GM19467 (cell line): ENCODE data around the gene VWA8.
"Not testable (repeated sequence)": the region's sequence is repeated elsewhere in the genome, so short reads cannot be mapped to it uniquely, and the experiment has no call there.

Experiments used
- ATAC-seq: cut with Tn5 transposase; IDR thresholded peaks from one replicate; pipeline ENCODE4 v1.9.1; 2021; ENCODE audit warnings: mild to moderate bottlenecking, moderate library complexity; ENCODE audit not compliant: unreplicated experiment

The VWA8 gene

GRCh38 chr13:41597348-41598041 is 363.4 kb downstream of the VWA8 start:
- no peak for ATAC-seq

GRCh38 chr13:41596190-41596589 is 364.7 kb downstream of the VWA8 start:
- no peak for ATAC-seq

GRCh38 chr13:41595298-41595697 is 365.6 kb downstream of the VWA8 start:
- ATAC-seq: no peak

GRCh38 chr13:41590643-41591042 is 370.3 kb downstream of the VWA8 start:
- ATAC-seq: no peak

DNA sequence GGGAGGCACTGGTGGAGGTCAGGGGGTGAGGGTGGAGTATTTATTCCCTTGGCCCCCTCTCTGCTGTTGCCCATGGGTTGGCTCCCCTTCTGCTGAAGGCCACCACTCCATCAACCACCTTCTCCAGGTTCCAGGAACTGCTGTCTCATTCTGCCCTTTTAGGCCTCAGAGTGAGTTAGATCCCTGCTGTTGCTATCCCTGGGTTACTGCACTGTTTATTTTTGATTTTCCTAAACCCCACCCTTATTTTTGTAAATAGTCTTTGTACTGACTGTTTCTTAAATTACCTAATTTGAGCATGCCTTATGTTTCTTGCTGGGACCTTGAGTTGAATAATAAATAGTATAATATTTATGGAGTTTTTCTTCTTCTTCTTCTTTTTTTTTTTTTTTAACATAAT is 370.8 kb downstream of the VWA8 start:
- ATAC-seq: no peak

DNA sequence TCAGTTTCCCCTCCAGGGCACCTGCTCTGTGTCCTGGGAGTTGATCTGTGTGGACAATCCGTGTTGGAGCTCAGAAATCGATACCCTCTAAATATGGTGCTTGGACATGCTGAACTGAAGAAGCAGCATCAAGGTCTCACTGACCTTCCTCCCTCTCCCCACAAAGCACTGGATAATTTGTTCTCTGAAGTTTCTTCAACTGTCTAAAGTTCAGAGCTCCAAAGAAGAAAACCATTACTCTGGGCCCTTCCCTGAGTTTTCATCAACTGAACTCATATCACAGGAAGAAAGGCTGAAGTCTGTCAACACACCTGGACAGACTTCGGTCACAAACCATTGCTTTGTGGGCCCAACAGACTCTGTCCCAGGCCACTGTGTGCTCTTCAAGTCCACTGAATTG is 371.5 kb downstream of the VWA8 start:
- no peak for ATAC-seq

DNA sequence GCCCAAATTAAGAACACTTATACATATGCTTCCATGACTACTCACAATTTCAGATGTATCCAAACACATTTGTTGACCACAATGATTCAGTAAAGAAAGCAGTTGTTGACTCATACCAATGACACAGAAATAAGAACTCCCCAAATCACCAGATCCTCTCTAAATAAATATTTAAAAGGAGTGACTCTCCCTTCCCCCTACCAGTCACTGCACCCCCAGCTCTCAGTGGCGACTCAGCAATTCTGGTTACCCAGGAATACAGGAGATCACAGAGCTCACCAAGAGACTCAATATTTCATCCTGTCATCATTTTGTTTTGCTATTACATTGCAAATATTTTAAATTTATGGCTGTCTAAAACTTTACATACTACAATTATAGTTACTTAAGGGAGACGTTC is 372.0 kb downstream of the VWA8 start:
- ATAC-seq: no peak

DNA sequence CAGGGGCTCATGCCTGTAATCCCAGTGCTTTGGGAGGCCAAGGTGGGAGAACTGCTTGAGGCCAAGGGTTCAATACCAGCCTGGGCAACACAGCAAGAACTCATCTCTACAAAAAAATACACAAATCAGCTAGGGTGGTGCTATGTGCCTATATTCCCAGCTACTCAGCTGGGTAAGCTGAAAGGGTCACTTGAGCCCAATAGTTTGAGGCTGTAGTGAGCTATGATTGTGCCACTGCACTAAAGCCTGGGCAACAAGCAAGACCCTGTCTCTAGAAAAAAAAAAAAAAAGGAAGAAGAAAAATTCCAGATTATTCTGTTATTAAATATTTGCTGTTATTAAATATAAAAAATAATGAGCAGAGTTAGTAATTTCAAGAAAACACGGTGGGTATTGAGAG is 372.5 kb downstream of the VWA8 start:
- ATAC-seq: no peak

DNA sequence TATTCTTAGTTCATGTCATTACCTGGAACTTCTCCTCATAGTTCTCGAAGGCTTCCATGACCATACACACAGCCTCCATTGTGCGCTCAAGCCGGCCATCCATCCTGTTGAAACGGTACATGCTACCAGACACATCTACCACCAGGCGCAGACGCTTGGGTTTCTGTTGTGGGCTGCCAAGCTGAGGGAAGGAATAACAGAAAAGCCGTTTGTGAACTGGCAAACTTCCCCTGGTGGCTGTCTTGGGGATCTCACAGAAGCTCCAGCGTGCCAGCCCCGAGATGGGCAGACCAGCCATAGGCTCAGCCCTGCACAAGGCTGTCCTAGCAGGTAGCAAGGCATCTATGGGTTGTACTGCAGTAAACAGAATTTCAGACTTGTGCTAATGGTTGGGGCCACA is 373.4 kb downstream of the VWA8 start:
- ATAC-seq: no peak

DNA sequence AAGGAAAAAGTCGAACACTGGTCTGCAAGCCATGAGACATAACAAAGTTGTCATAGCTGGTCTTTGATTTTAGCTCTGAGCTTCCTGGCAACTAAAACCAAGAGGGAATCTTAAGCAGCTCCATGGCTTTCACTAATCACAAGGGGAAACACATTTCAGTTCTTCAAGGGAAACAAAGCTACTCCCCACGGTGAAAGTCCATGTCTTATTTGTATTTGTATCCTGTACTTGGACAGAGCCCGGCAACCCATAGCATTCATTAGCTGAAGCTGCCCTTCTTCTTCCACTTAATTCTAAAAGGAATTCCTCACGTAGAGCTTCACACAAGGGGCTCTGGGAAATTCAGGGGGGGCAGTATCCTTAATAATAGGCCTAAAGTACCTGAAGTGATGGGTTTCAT is 374.7 kb downstream of the VWA8 start:
- ATAC-seq: no peak

GRCh38 chr13:41582027-41582463 is 378.9 kb downstream of the VWA8 start:
- ATAC-seq: no peak

DNA sequence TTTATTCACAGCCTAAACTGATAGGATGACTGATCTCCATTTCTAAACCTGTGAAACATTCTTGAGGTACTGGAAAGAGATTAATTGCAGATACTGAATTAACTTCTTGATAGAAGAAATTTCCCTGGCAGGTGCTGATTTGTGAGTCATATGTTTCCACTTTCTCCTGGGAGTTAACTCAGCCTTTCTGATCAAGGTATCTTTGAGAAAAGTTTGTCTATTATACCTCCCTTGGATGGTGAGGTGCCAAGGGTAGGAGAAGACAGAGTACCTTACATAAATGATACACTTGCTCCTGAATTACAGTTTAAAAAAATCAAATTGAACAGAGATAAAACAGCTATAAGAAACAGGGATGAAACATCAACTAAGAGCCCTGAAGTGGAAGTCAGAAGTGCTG is 380.6 kb downstream of the VWA8 start:
- no peak for ATAC-seq

DNA sequence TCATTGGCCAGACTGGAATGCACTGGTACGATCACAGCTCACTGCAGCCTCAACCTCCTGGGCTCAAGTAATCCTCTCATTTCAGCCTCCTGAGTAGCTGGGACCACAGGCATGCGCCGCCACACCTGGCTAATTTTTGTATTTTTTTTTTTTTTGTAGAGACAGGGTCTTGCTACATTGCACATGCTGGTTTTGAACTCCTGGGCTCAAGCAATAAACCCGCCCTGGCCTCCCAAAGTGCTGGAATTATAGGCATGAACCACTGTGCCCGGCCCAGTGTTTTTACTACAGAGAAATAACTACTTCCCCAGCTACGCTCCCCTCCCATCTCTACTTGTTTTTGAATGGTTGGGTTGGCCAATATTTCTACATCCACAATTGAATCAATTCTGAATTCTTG is 381.0 kb downstream of the VWA8 start:
- no peak for ATAC-seq

GRCh38 chr13:41579168-41579567 is 381.7 kb downstream of the VWA8 start:
- ATAC-seq: no peak

GRCh38 chr13:41578371-41578770 is 382.5 kb downstream of the VWA8 start:
- no peak for ATAC-seq

DNA sequence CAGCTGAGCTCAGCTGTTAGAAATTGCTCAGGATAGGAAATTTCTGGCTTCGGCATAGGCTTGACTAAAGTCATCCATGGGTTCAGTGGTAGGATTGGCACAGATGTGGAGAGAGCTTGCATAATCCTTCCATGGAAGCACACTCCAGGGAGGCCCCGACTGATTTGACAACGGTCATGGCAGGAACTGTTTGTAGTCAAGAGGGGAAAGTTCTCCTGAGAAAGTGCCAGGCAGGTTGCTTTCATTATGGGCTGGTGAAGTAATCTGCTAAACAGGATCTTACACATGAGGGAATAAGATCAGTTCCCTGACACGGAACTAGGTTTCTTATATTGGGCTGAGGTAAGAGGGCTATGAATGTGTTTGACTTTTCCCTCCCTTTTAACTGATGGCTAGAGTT is 383.5 kb downstream of the VWA8 start:
- no peak for ATAC-seq

- not testable (repeated sequence) for ATAC-seq
These were observed 387.3 kb downstream of the VWA8 start for GRCh38 chr13:41573640-41574039.

DNA sequence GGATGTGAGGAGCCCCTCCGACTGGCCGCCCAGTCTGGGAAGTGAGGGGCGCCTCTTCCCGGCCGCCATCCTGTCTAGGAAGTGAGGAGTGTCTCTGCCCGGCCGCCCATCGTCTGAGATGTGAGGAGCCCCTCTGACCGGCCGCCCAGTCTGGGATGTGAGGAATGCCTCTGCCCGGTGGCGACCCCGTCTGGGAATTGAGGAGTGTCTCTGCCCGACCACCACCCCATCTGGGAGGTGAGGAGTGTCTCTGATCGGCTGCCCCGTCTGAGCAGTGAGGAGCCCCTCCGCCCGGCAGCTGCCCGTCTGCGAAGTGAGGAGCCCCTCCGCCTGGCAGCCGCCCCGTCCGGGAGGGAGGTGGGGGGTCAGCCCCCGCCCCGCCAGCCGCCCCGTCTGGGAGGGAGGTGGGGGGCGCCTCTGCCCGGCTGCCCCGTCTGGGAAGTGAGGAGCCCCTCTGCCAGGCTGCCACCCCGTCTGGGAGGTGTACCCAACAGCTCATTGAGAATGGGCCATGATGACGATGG is 389.0 kb downstream of the VWA8 start:
- ATAC-seq: not testable (repeated sequence)

DNA sequence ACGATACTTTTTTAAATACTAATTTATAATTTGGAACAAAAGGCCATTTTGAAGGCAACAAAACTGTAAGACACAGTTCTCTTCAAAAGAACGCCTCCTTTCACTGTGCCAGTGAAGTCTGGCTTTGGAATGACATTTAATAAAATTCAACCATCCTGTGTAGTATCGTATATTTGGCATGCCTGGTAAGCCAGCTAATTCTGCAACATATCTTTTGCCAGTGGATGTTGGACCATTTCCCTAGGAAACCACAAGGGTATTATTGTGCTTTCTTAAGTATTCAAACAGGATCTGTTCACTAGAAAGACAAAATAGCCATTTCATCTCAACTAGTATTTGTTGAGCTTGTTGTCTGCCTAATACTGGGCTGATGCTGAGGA is 391.9 kb downstream of the VWA8 start:
- no peak for ATAC-seq

- ATAC-seq: no peak
These were observed 392.6 kb downstream of the VWA8 start for GRCh38 chr13:41568143-41568971.

- ATAC-seq: no peak
These were observed 393.5 kb downstream of the VWA8 start for GRCh38 chr13:41567363-41567762.

DNA sequence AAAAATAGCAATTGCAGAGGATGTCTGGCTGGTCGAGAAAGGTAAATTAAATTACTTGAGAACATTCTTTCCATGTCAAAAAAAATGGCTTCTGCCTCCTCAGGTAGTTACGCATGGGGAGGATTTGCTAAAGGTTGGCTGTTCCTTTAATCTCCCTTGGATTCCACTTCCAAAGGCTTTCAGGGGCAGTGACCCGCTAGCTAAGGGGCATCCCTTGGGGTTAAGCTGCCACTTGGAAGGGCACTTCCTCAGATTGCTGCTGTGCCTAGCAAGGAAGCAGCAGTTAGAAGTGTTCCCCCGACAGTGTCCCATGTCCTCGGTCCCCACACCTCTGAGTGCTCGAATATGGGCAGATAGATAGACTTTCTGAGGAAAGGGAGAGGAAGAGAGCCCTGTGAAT is 395.1 kb downstream of the VWA8 start:
- ATAC-seq: no peak
